NCI-H2196 treated with DMSO at 0.1 percent for 48 hours (cell line): Measurements from ENCODE around the gene FNIP2.
"Not testable (repeated sequence)": the region's sequence is repeated elsewhere in the genome, so short reads cannot be mapped to it uniquely, and the experiment has no call there.

Experiments
- DNase-seq: peaks from one replicate; lab custom pipeline; 2025; ENCODE audit not compliant: unreplicated experiment; lab: John Stamatoyannopoulos, UW

Gene FNIP2

DNA sequence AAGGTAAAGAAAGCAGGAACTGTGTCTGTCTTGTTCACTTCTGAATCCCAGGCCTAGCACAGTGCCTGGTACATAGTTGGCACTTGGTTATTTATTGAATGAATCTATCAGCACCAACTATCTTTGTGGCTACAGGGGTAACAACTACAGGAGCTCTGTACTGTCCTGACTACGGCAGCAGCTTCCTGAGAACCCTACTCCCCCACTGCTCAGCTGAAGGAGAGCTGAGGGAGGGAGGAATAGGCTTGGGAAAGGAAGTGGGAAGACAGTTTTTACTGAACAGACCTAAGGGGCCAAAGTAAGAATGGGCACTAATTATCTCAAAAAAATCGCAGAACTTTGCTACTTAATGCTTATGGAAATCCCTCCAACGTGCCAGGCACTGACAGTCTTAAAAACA is 178.0 kb downstream of the FNIP2 start:
- no peak for DNase-seq

GRCh38 chr4:158948071-158948470 is 179.2 kb downstream of the FNIP2 start:
- DNase-seq, result no peak

- no peak for DNase-seq
Observed at GRCh38 chr4:158949099-158949498, 180.3 kb downstream of the FNIP2 start.

DNA sequence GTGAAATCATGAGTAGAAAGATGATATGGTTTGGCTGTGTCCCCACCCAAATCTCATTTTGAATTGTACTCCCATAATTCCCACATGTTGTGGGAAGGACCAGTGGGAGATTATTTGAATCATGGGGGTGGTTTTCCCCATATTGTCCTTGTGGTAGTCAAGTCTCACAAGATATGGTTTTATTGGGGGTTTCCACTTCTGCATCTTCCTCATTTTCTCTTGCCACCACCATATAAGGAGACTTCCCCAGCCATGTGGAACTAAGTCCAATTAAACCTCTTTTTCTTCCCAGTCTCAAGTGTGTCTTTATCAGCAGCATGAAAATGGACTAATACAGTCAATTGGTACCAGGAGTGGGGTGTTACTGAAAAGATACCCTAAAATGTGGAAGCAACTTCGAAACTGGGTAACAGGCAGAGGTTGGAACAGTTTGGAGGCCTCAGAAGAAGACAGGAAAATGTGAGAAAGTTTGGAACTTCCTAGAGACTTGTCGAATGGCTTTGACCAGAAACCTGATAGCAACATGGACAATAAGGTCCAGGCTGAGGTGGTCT is 183.5 kb downstream of the FNIP2 start:
- DNase-seq, result not testable (repeated sequence)

DNA sequence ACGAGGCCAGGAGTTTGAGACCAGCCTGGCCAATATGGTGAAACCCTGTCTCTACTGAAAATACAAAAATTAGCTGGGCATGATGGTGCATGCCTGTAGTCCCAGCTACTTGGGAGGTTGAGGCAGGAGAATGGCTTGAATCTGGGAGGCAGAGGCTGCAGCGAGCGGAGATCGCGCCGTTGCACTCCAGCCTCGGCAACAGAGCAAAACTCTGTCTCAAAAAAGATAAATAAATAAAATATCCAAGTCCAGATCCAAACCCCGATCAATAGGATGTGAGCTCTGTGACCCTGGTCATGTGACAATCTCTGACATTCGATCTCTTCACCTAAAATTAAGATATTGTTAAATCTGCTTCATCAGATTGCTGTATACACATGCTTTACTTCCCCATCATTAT is 187.5 kb downstream of the FNIP2 start:
- DNase-seq, result not testable (repeated sequence)

GRCh38 chr4:158956918-158957317 is 188.1 kb downstream of the FNIP2 start:
- DNase-seq, result not testable (repeated sequence)
